GM12873 (cell line): ENCODE measurements around the gene CSF1R.

ENCODE experiments used
- TF ChIP-seq, protein P1 (sequence below): IDR thresholded peaks from 2 replicates; pipeline ENCODE4 v1.5.1; 2012; ENCODE audit warnings: low read depth, mild to moderate bottlenecking, moderate library complexity, low read length, control low read depth; ENCODE audit not compliant: insufficient read depth; ENCODE audit errors: missing control alignments

Gene CSF1R

DNA sequence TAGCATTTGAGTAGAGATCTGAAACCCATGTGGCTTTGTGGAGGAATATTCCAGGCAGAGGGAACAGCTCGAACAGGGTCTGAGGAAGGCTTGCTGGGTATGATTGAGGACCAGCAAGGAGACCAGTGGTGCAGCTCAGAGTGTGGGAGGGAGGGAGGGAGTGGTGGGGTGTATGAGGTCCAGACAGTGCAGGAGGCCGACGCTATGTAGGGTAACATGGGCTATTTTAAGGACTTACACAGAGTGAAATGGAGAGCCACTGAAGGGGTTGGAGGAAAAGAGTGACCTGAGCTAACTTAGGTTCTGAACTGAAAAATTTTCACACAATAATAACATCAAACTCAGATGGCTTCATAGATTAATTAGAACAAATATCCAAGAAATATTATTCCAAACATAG is 43.9 kb downstream of the CSF1R start:
- TF ChIP-seq, protein P1, sequence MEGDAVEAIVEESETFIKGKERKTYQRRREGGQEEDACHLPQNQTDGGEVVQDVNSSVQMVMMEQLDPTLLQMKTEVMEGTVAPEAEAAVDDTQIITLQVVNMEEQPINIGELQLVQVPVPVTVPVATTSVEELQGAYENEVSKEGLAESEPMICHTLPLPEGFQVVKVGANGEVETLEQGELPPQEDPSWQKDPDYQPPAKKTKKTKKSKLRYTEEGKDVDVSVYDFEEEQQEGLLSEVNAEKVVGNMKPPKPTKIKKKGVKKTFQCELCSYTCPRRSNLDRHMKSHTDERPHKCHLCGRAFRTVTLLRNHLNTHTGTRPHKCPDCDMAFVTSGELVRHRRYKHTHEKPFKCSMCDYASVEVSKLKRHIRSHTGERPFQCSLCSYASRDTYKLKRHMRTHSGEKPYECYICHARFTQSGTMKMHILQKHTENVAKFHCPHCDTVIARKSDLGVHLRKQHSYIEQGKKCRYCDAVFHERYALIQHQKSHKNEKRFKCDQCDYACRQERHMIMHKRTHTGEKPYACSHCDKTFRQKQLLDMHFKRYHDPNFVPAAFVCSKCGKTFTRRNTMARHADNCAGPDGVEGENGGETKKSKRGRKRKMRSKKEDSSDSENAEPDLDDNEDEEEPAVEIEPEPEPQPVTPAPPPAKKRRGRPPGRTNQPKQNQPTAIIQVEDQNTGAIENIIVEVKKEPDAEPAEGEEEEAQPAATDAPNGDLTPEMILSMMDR, result no peak

DNA sequence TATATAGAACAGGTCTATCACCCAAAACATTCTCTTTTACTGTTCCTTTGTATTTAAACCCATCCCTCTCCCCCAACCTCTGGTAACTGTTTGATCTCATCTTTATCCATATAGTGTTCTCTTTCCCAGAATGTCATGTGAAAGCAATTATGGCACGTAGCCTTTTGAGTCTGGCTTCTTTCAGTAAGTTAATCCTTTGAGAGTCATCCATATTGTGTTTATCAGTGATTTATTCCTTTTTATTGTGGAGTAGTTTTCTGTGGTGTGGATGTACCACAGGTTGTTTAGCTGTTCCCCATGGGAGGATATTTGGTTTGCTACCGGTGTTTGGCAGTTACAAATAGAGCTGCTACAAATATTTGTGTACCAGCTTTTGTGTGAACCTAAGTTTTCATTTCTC is 47.8 kb downstream of the CSF1R start:
- TF ChIP-seq, protein P1, result no peak

DNA sequence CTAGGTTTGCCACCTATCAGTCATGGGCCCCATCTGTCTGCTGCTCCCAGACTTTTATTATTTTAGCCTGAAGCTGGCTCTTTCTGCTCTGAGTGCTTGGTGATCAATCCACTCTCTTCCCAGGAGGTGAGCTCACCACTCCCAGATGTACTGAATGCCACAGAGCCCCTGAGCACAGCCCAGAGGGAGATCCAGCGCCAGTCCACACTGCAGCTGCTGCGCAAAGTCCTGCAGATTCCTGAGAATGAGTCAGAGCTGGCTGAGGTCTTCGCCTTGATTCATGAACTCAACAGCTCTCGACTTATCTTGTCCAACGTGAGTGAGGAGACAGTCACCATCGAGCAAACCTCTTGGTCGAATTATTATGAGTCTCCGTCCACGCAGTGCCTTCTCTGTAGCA is 49.8 kb downstream of the CSF1R start:
- TF ChIP-seq, protein P1, result no peak

DNA sequence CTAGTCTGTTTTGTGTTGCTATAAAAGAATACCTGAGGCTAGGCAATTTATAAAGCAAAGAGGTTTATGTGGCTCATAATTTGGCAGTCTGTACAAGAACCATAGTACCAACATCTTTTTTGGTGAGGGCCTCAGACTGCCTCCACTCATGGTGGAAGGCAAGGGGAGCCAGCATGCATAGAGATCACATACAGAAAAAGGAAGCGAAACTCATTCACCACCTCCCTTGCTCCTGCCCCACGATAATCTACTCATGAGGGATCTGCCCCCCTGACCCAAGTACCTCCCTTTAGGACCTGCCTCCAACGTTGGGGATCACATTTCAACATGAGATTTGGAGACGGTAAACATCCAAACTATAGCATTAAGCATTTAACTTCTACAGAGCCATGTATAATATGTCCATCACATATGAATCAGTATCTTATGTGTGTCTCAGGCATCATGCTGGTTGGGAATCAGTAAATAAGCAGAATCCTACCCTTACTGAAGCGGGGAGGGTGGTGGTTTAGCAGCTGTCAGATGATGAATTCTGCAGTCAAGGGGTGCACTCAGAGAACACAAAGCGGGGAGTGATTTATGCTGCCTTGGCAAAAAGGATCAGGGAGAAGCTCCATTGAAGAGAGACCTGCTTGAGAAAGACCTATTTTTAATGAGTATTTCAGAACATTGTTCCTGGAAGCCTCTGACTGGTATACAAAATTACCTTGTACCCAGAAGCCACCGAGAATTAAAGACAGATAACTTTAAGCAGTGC is 51.0 kb downstream of the CSF1R start:
- TF ChIP-seq, protein P1, result no peak

DNA sequence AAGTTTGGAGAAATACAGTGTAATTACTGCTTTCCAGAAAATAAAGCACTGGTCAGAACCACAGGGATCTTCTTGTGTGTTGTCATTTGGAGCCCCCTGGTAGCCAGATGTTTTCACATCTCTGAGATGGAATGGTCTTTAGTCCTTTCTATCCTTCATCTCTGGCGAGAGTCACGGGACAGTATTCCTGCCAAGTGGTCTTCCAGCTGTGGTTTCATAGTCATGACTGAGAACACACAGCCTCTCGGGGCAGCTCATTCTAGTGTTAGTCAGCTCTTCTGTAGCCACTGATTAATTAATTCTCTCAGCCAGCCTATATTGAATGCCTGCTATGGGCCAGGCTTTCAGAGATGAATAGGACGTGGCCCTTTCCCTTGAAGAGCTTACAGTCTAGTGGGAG is 51.7 kb downstream of the CSF1R start:
- TF ChIP-seq, protein P1, result no peak

DNA sequence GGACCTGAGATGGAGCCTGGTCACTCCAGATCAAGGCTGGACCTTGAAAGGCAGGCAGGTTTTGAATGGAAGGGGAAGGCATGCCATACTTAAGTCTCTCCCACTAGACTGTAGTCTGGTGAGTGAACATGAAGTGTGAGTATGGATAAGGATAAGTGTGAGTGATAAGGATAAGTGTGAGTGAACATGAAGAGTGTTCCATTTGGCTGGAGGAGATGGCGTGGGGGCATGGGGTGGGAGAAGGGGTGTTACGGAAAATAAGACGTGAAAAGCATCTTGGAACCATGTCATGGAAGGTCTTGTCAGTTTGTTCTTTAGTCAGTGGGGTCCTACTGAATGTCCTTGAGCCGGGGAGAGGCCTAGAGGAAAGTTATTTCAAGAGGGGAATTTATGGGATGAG is 53.0 kb downstream of the CSF1R start:
- TF ChIP-seq, protein P1, result no peak

DNA sequence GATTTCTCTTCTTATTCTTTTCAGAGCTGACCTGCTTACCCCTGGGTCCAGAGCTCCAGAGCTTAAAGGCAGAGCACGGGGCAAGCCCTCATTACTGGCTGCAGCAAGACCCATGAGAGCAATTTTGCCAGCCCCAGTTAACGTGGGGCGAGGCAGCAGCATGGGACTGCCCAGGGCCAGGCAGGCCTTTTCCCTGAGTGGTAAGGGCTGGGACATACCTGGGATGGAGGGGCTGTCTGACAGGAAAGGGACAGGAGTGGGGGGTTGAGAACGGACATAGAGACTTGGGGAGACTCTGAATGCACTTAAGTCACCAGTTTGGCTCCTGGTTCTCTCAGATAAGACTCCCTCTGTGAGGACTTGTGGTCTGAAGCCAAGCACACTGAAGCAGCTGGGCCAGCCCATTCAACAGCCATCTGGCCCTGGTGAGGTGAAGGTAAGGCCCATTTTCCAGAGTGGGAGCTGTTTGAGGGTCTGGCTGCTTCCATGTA is 59.6 kb downstream of the CSF1R start:
- TF ChIP-seq, protein P1, result no peak
